Sigmoid colon (tissue), 4 donors: ENCODE measurements around the gene FNDC11.

Experiments used
- CTCF ChIP-seq, 4 experiments: fragments of 450-650 bp in 3 of 4; fragments of 200-600 bp in 1 of 4; IDR thresholded peaks; one replicate each; pipeline ENCODE4 v1.5.1; 2016 to 2019; ENCODE audit warnings: antibody characterized with exemption in 4 of 4, mild to moderate bottlenecking in 3 of 4, moderate library complexity in 2 of 4
- POLR2A ChIP-seq, 2 donors: fragments of 450-650 bp; IDR thresholded peaks; one replicate each; pipeline ENCODE4 v1.6.1; 2016; ENCODE audit warnings: antibody characterized with exemption in 2 of 2, mild to moderate bottlenecking in 2 of 2, moderate library complexity in 2 of 2
- POLR2AphosphoS5 ChIP-seq, 4 donors: sonication (generic); formaldehyde crosslinking; IDR thresholded peaks; one replicate each; pipeline ENCODE4 v1.6.1; 2017; ENCODE audit warnings: antibody characterized with exemption in 4 of 4

- TF ChIP-seq CTCF (IDR thresholded peaks at IDR 0.05) = no peak
- no peak for TF ChIP-seq POLR2AphosphoS5 (IDR thresholded peaks at IDR 0.05)
- TF ChIP-seq POLR2A (IDR thresholded peaks at IDR 0.05) = no peak
These were observed 13.4 kb upstream of the FNDC11 start for GRCh38 chr20:63540417-63541186.
